ENCODE measurements around the gene GALK2.
A peak's percentile ranks its signal among the peaks of the same experiment; 100 is the strongest.

The GALK2 gene

GRCh38 chr15:49265911-49266310 lies 95.9 kb downstream of the GALK2 start:
- no peak overlapping the region for H3K27ac ChIP-seq
- in situ Hi-C loops (cut with HindIII; ENCODE audit: low pct_ligation_motif_present, low sequenced_read_pairs) = no loop called here
- no peak overlapping the region for H3K4me3 ChIP-seq (ENCODE audit: low read depth, low read length)
- H3K36me3 ChIP-seq (replicated peaks) = no peaks in the 10 kb centered on the region
- no peak for TF ChIP-seq CTCF (IDR thresholded peaks at IDR 0.05; ENCODE audit: low read depth, low read length, missing control alignments)
- no peak for DNase-seq
- no peaks in the 10 kb centered on the region for H3K27me3 ChIP-seq (replicated peaks)

- H3K36me3 ChIP-seq (replicated peaks) = peaks cover 2% of the 10 kb centered on the region
- DNase-seq = peak; percentile 48
- no peak overlapping the region for H3K4me3 ChIP-seq (ENCODE audit: low read depth, low read length)
- no peak for TF ChIP-seq CTCF (IDR thresholded peaks at IDR 0.05; ENCODE audit: low read depth, low read length, missing control alignments)
- in situ Hi-C loops (cut with HindIII; ENCODE audit: low pct_ligation_motif_present, low sequenced_read_pairs) = no loop called here
- H3K27ac ChIP-seq = peak overlapping the region; percentile 42
- no peaks in the 10 kb centered on the region for H3K27me3 ChIP-seq (replicated peaks)
Observed at GRCh38 chr15:49270541-49271421, 100.7 kb downstream of the GALK2 start.

- no peak overlapping the region for H3K4me3 ChIP-seq (ENCODE audit: low read depth, low read length)
- in situ Hi-C loops (cut with HindIII; ENCODE audit: low pct_ligation_motif_present, low sequenced_read_pairs) = no loop called here
- H3K27me3 ChIP-seq (replicated peaks) = no peaks in the 10 kb centered on the region
- DNase-seq = no peak
- H3K36me3 ChIP-seq (replicated peaks) = peaks cover 2% of the 10 kb centered on the region
- TF ChIP-seq CTCF (IDR thresholded peaks at IDR 0.05; ENCODE audit: low read depth, low read length, missing control alignments) = no peak
- H3K27ac ChIP-seq = no peak overlapping the region
Observed at GRCh38 chr15:49273734-49274318, 103.8 kb downstream of the GALK2 start.

GRCh38 chr15:49278751-49279150 lies 108.7 kb downstream of the GALK2 start:
- Histone ChIP-seq H3K27ac (no peak overlapping the region), H3K4me3 (ENCODE audit: low read depth, low read length) (no peak overlapping the region), H3K36me3 (replicated peaks) (peaks cover 1% of the 10 kb centered on the region), H3K27me3 (replicated peaks) (no peaks in the 10 kb centered on the region)
- in situ Hi-C loops (cut with HindIII; ENCODE audit: low pct_ligation_motif_present, low sequenced_read_pairs) = no loop called here
- TF ChIP-seq CTCF (IDR thresholded peaks at IDR 0.05; ENCODE audit: low read depth, low read length, missing control alignments) = no peak
- DNase-seq = no peak

GRCh38 chr15:49279521-49280456 lies 109.7 kb downstream of the GALK2 start:
- H3K36me3 ChIP-seq (replicated peaks) = peaks cover 3% of the 10 kb centered on the region
- H3K27me3 ChIP-seq (replicated peaks) = no peaks in the 10 kb centered on the region
- H3K4me3 ChIP-seq (ENCODE audit: low read depth, low read length) = no peak overlapping the region
- no peak for DNase-seq
- no peak for TF ChIP-seq CTCF (IDR thresholded peaks at IDR 0.05; ENCODE audit: low read depth, low read length, missing control alignments)
- no peak overlapping the region for H3K27ac ChIP-seq
- in situ Hi-C loops (cut with HindIII; ENCODE audit: low pct_ligation_motif_present, low sequenced_read_pairs) = no loop called here

Data from brain microvascular endothelial cell (primary cell).